ENCODE measurements around the gene KRTAP3-3.
"Not testable (repeated sequence)": the region's sequence is repeated elsewhere in the genome, so short reads cannot be mapped to it uniquely, and the experiment has no call there.

Gene KRTAP3-3

DNA sequence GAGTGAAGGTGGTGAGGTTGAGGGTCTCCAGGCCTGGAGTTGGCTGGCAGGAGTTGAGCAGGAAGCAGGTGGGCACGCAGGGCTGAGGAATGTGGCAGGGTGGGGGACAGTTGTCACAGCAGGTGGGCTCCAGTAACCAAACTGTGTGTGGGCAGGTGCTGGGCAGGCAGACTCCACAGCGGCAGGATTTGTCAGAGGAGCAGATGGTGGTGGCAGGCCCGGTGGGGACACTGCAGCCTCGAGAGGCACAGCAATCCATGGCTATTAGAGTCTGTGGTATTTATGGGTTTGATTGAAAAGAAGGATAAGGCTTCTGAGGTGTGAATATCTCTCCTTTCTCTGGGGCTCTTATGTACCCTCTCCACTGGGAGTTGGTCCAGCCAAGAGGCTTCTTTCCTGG, at the start of gene KRTAP3-3:
Gene KRTAP3-3, minus strand, starts transcription at position 326 of the 400 bp plus-strand sequence. Its CDS starts 67 bp downstream, at position 259.
- in situ Hi-C loops (cut with HindIII; ENCODE audit: low sequenced_read_pairs): no loop called here

GRCh38 chr17:41042953-41043352, 49.0 kb upstream of the KRTAP3-3 start:
- in situ Hi-C loops (cut with HindIII; ENCODE audit: low sequenced_read_pairs): no loop called here

- in situ Hi-C loops (cut with HindIII; ENCODE audit: low sequenced_read_pairs): not testable (repeated sequence)
Observed at GRCh38 chr17:41040783-41041571, 47.0 kb upstream of the KRTAP3-3 start, which contains the start of gene KRTAP1-1. Gene KRTAP1-1 (minus strand): TSS chr17:41041450. CDS start chr17:41041397, 53 bp downstream.

DNA sequence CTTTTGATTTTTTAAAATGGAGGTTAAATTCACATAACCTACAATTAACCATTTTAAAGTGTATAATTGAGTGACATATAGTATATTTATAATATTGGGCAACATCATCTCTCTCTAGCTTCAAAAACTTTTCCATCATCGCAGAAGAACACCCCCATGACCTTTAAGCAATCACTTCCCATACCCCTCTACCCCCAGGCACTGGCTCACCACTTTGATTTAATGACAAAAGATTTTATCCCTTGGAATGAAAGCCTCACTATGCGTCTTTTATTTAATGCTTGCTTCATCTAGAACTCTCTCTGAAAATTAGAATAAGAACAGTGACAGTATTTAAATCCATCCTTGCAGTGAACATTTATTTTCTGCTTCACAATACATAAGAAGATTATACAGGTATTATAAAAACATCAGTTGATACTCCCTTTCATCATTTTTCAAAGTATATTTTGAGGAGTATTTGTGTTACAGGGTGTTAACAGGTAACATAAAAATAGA, 43.9 kb upstream of the KRTAP3-3 start:
- in situ Hi-C loops (cut with HindIII; ENCODE audit: low sequenced_read_pairs): no loop called here

GRCh38 chr17:41034346-41034935, 40.5 kb upstream of the KRTAP3-3 start, which contains the start of gene KRTAP1-3:
Gene KRTAP1-3 (minus strand): TSS chr17:41034874. CDS start chr17:41034821, 53 bp downstream.
- in situ Hi-C loops (cut with HindIII; ENCODE audit: low sequenced_read_pairs): loop anchor here (5.0 kb wide), 1 partner anchor 37 kb away; the partner anchor contains the start of gene KRTAP3-2

DNA sequence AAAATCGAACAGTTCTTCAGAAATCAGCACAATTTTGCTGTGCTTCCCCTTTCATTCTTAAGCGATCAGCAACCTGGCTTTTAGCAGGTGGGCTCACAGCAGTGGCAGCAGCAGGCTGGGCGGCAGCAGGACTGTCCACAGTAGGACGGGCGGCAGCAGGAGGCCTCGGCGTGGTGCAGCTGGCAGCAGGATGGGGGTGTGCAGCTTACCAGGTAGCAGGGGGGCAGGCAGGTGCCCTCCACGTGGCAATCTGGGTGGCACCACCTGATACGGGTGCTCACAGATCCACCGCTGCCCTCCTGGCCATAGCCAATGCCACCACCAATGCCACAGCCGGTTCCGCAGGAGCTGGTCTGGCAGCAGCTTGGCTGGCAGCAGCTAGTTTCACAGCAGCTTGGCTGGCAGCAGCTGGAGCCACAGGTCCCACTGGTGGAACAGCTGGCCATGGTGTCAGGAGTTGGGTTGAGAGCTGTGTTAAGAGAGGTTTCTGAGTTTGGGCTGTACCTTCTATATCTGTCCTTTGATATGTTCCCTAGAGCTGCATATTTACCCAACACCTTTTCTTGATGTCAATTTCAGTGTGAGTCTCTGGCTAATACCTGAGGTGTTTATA, 35.8 kb upstream of the KRTAP3-3 start, which contains the start of gene KRTAP1-4:
Gene KRTAP1-4, minus strand, starts transcription at position 563 of the 613 bp plus-strand sequence. Its CDS starts 117 bp downstream, at position 446.
- in situ Hi-C loops (cut with HindIII; ENCODE audit: low sequenced_read_pairs): loop anchor here (5.0 kb wide), 1 partner anchor 32 kb away; the partner anchor contains the start of gene KRTAP3-2

GRCh38 chr17:41026715-41027471, 32.9 kb upstream of the KRTAP3-3 start, which contains the start of gene KRTAP1-5:
Gene KRTAP1-5 (minus strand): TSS chr17:41027208. CDS start chr17:41027155, 53 bp downstream.
- in situ Hi-C loops (cut with HindIII; ENCODE audit: low sequenced_read_pairs): no loop called here

DNA sequence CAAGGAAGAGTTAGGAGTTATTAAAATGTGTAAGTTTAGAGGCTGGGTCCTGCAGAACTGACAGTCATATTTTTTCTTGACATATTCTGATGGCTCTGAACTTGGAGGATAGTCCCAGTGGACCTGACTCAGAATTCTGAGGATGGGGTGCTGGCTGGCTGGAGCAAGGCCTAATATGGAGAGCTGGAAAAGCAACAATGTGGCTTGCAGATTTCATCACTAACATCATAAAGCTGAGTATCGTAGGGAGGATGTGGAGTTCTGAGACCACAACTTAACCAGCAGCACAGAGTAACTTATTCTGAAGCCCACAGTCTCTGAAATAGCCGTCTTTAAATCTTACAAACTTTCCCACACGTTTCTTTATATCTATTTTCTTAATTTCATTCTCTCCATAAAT, 30.7 kb upstream of the KRTAP3-3 start:
- in situ Hi-C loops (cut with HindIII; ENCODE audit: low sequenced_read_pairs): no loop called here

- in situ Hi-C loops (cut with HindIII; ENCODE audit: low sequenced_read_pairs): no loop called here
Observed at GRCh38 chr17:41020336-41020735, 26.4 kb upstream of the KRTAP3-3 start.

- in situ Hi-C loops (cut with HindIII; ENCODE audit: low sequenced_read_pairs): loop anchor here (10.0 kb wide), 1 partner anchor 195 kb away; no protein-coding TSS in a partner anchor
Observed at GRCh38 chr17:41019415-41019814, 25.5 kb upstream of the KRTAP3-3 start.

- in situ Hi-C loops (cut with HindIII; ENCODE audit: low sequenced_read_pairs): loop anchor here (10.0 kb wide), 1 partner anchor 196 kb away; no protein-coding TSS in a partner anchor
Observed at GRCh38 chr17:41018541-41018940, 24.6 kb upstream of the KRTAP3-3 start.

GRCh38 chr17:41016578-41017215, 22.7 kb upstream of the KRTAP3-3 start:
- in situ Hi-C loops (cut with HindIII; ENCODE audit: low sequenced_read_pairs): loop anchor here (10.0 kb wide), 1 partner anchor 198 kb away; no protein-coding TSS in a partner anchor

DNA sequence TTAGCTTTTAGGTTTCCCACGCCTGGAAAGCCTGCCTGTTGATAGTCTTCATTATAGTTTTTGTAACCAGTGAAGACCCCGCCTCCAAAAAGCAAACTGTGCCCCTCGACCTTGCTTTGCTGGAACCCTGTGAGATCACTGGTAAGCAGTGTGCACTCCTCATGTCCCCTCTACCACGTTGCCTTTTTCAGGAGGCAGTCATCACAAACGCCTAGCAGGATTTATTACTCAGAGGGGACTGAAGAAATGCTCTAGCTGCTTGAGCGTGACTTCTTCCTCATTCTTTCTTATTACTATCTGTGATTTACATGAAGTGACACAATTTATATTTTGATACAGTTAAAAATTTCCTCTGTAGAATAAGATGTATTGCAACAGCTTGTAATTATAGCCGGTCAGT, 21.5 kb upstream of the KRTAP3-3 start:
- in situ Hi-C loops (cut with HindIII; ENCODE audit: low sequenced_read_pairs): loop anchor here (10.0 kb wide), 1 partner anchor 199 kb away; no protein-coding TSS in a partner anchor

GRCh38 chr17:41013606-41014005, 19.6 kb upstream of the KRTAP3-3 start:
- in situ Hi-C loops (cut with HindIII; ENCODE audit: low sequenced_read_pairs): loop anchor here (10.0 kb wide), 1 partner anchor 201 kb away; no protein-coding TSS in a partner anchor

GRCh38 chr17:41013181-41013580, 19.2 kb upstream of the KRTAP3-3 start:
- in situ Hi-C loops (cut with HindIII; ENCODE audit: low sequenced_read_pairs): loop anchor here (10.0 kb wide), 1 partner anchor 202 kb away; no protein-coding TSS in a partner anchor

DNA sequence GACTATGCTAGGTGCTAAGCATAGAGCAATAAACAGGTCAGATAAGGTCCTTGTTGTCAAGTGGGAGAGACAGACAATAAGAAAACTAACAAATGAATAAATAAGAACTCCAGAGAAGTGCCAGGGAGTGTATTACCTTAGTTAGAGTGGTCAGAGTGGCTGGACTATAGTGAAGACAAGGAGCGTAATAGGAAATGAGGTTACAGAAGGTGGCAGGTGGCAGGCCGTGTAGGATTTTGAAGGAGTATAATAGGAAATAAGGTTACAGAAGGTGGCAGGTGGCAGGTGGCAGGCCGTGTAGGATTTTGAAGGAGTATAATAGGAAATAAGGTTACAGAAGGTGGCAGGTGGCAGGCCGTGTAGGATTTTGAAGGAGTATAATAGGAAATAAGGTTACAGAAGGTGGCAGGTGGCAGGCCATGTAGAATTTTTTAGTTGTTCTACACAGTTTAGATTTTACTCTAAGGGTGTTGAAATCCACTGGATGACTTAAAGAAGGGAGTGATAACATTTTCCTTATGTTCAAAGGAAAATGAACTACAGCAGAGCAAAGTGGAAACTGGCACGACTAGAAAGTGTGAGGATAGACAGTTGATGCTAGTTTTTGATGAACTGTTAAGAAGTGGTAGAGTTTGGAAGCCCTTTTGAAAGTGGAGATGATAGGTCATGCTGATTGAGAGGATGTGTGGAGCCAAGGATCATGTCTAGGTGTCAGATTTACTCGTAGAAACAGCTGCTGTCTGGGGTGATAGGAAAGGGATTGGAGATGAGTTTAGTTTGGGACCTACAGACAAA, 18.6 kb upstream of the KRTAP3-3 start:
- in situ Hi-C loops (cut with HindIII; ENCODE audit: low sequenced_read_pairs): loop anchor here (10.0 kb wide), 1 partner anchor 202 kb away; no protein-coding TSS in a partner anchor

DNA sequence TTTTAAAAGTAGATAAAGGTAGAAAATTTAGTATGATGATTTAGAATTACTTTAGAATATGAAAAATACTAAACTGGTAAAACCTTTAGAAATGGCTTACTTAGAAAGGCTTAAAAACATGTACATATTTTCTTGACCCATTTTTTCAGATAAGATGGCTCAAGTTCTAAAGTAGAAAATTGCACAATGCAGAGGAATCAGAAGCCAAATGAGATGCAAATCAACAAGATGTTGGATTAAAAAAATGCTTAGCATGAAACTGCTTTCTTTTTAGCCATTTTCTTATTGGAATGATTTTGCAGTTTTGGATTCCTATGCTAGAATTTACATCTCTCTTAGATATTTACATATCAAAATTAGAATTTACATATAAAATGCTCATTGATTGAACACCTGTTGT, 16.5 kb upstream of the KRTAP3-3 start:
- in situ Hi-C loops (cut with HindIII; ENCODE audit: low sequenced_read_pairs): loop anchor here (10.0 kb wide), 1 partner anchor 204 kb away; no protein-coding TSS in a partner anchor

DNA sequence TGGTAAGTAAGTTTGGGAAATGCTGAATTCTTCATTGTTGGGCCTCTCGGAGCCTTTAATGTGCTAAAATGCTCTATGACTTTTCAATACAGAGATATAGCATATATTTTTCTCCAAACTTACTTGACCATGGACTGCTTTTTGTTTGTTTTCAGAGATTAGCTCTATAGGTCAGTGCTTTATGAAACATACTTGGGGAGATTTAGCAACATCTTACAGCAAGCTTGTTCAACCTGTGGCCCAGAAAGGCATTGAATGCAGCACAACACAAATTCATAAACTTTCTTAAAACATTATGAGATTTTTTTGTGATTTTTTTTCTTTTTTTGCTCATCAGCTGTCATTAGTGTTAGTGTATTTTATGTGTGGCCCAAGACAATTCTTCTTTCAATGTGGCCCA, 16.0 kb upstream of the KRTAP3-3 start:
- in situ Hi-C loops (cut with HindIII; ENCODE audit: low sequenced_read_pairs): loop anchor here (10.0 kb wide), 1 partner anchor 205 kb away; no protein-coding TSS in a partner anchor

Measured in endothelial cell of hepatic sinusoid (primary cell).